ENCODE results near the gene APOA4.

DNA sequence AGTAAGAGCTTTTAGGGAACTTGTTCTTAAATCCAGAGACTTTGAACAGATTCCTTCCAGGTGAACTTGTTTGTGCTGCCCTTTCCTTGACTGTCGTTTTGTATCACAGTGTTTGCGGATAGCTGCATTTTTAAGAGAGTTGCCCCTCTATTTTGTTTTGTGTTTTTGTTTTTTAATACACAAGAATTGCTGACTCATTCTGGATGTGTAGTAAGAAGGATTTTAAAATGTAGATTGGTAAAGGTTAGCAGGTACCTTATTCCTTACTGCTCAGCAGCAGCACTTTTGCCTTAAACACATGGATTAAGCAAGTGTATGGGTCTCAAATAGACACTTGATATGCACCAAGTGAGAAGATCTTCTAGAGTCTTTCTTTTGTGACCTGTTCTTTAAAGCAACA lies 22.5 kb downstream of the APOA4 start:
- TF ChIP-seq, protein P1, sequence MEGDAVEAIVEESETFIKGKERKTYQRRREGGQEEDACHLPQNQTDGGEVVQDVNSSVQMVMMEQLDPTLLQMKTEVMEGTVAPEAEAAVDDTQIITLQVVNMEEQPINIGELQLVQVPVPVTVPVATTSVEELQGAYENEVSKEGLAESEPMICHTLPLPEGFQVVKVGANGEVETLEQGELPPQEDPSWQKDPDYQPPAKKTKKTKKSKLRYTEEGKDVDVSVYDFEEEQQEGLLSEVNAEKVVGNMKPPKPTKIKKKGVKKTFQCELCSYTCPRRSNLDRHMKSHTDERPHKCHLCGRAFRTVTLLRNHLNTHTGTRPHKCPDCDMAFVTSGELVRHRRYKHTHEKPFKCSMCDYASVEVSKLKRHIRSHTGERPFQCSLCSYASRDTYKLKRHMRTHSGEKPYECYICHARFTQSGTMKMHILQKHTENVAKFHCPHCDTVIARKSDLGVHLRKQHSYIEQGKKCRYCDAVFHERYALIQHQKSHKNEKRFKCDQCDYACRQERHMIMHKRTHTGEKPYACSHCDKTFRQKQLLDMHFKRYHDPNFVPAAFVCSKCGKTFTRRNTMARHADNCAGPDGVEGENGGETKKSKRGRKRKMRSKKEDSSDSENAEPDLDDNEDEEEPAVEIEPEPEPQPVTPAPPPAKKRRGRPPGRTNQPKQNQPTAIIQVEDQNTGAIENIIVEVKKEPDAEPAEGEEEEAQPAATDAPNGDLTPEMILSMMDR (conservative IDR thresholded peaks at IDR 0.05; ENCODE audit: low read depth in 2 of 2), result no peak
- TF ChIP-seq POLR2AphosphoS5 (IDR thresholded peaks at IDR 0.05; ENCODE audit: low read depth) (no peak), EZH2 (IDR thresholded peaks at IDR 0.05; ENCODE audit: low read depth, unreplicated experiment) (no peak)
